ENCODE measurements around the gene COPZ2. TPM values are rescaled to one million over a fixed set of nuclear protein-coding genes. Genes with fewer than 3 reads are reported as not detected.

The COPZ2 gene
- total RNA-seq, 1 experiment from 2014 or later = not detected

DNA sequence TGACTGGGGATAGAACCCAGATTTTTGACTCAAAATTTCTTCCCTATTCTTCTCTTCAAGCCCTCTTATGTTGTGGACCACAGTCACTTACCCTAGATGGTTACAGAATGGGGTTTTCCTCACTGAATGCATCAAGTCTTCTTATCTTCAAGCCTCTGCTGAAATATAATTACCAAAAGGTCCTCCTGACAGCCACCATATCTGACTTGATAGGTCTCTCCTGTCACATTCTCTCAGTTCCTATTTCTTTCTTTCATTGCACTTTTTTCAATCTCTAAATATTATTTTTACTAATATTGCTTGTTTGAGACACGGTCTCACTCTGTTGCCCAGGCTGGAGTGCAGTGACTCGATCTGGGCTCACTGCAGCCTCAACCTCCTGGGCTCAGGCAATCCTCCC is 1.1 kb upstream of the COPZ2 start (continued):
- TF ChIP-seq TCF7L2 (IDR thresholded peaks at IDR 0.05; ENCODE audit: borderline replicate concordance, extremely low read depth, insufficient read depth, insufficient read length) = no peak
- no peak for TF ChIP-seq ZFX (IDR thresholded peaks at IDR 0.05)

DNA sequence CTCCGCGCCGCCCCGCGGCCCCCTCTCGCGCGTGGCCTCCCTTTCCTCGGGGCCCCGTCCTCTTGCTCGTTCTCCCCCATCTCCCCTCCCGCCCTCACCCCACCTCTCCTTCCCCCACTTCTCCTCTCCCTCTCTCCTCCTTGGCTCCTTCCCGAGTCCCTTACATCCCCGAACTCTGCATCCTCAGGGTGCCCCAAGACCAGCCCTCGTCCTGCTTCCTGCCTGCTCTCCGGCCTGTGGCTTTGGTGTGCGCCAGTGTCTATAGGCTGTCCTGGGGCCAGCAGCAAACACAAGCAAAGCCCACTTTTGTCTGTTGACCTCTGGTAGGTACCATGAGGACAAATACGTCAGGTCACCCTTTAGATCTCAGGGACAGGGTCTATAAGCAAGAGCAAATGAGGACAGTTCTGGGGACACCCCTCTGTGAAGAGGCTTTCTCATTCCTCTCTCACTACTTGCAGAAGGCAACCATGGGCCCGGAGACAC is 284 bp upstream of the COPZ2 start:
- Histone ChIP-seq H3K4me3 (replicated peaks in 1 of 2; ENCODE audit: low read depth in 1 of 2, low read length in 2 of 2) (no peak overlapping the region), H3K9me2 (ENCODE audit: insufficient read depth) (no peaks in the 10 kb centered on the region), H3K27me3 (ENCODE audit: insufficient read depth, low read length) (no peaks in the 10 kb centered on the region), H3K4me1 (ENCODE audit: control insufficient read depth in 1 of 2, insufficient read depth in 2 of 2, low read length in 2 of 2) (no peaks in the 10 kb centered on the region), H3K9ac (ENCODE audit: low read length) (no peak overlapping the region), H3K27ac (ENCODE audit: low read depth, low read length) (no peak overlapping the region), H2AFZ (ENCODE audit: low read depth, low read length, poor library complexity, severe bottlenecking) (no peak overlapping the region), H3K9me3 (ENCODE audit: control insufficient read depth in 1 of 2, insufficient read depth in 1 of 2, low read depth in 1 of 2, low read length in 2 of 2) (no peaks in the 10 kb centered on the region), H3K4me2 (ENCODE audit: low read length) (no peak overlapping the region), H4K20me1 (ENCODE audit: insufficient read depth) (no peaks in the 10 kb centered on the region), H3K36me3 (ENCODE audit: control insufficient read depth in 1 of 2, insufficient read depth in 2 of 2, low read length in 2 of 2) (no peaks in the 10 kb centered on the region), H3K79me2 (ENCODE audit: insufficient read depth, low read length) (no peaks in the 10 kb centered on the region)
- no peak for ATAC-seq
- intact Hi-C loops (cut with micrococcal nuclease) = no loop called here
- TF ChIP-seq CEBPB (IDR thresholded peaks at IDR 0.05; ENCODE audit: low read depth) = no peak
- TF ChIP-seq ZNF274 (IDR thresholded peaks at IDR 0.05; ENCODE audit: low read depth, low read length) = no peak
- no peak for TF ChIP-seq EZH2phosphoT487 (IDR thresholded peaks at IDR 0.05; ENCODE audit: borderline replicate concordance)
- TF ChIP-seq, protein P1, sequence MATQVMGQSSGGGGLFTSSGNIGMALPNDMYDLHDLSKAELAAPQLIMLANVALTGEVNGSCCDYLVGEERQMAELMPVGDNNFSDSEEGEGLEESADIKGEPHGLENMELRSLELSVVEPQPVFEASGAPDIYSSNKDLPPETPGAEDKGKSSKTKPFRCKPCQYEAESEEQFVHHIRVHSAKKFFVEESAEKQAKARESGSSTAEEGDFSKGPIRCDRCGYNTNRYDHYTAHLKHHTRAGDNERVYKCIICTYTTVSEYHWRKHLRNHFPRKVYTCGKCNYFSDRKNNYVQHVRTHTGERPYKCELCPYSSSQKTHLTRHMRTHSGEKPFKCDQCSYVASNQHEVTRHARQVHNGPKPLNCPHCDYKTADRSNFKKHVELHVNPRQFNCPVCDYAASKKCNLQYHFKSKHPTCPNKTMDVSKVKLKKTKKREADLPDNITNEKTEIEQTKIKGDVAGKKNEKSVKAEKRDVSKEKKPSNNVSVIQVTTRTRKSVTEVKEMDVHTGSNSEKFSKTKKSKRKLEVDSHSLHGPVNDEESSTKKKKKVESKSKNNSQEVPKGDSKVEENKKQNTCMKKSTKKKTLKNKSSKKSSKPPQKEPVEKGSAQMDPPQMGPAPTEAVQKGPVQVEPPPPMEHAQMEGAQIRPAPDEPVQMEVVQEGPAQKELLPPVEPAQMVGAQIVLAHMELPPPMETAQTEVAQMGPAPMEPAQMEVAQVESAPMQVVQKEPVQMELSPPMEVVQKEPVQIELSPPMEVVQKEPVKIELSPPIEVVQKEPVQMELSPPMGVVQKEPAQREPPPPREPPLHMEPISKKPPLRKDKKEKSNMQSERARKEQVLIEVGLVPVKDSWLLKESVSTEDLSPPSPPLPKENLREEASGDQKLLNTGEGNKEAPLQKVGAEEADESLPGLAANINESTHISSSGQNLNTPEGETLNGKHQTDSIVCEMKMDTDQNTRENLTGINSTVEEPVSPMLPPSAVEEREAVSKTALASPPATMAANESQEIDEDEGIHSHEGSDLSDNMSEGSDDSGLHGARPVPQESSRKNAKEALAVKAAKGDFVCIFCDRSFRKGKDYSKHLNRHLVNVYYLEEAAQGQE (IDR thresholded peaks at IDR 0.05; ENCODE audit: low read depth) = no peak
- no peak for TF ChIP-seq TCF7L2 (IDR thresholded peaks at IDR 0.05; ENCODE audit: borderline replicate concordance, extremely low read depth, insufficient read depth, insufficient read length)
- TF ChIP-seq SRF (IDR thresholded peaks at IDR 0.05; ENCODE audit: low read depth) = no peak
- TF ChIP-seq, protein P2, sequence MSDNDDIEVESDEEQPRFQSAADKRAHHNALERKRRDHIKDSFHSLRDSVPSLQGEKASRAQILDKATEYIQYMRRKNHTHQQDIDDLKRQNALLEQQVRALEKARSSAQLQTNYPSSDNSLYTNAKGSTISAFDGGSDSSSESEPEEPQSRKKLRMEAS (IDR thresholded peaks at IDR 0.05) = no peak
- TF ChIP-seq FOSL1 (IDR thresholded peaks at IDR 0.05; ENCODE audit: low read depth) = no peak
- no peak for TF ChIP-seq ZFX (IDR thresholded peaks at IDR 0.05)
- TF ChIP-seq POLR2AphosphoS5 (IDR thresholded peaks at IDR 0.05; ENCODE audit: low read depth, low read length) = no peak
- TF ChIP-seq JUND (IDR thresholded peaks at IDR 0.05) = no peak
- no peak for TF ChIP-seq POLR2A (IDR thresholded peaks at IDR 0.05; ENCODE audit: borderline replicate concordance, extremely low read depth, insufficient read depth, insufficient read length)
- TF ChIP-seq, protein P3, sequence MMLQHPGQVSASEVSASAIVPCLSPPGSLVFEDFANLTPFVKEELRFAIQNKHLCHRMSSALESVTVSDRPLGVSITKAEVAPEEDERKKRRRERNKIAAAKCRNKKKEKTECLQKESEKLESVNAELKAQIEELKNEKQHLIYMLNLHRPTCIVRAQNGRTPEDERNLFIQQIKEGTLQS (IDR thresholded peaks at IDR 0.05) = no peak
- TF ChIP-seq, protein P4, sequence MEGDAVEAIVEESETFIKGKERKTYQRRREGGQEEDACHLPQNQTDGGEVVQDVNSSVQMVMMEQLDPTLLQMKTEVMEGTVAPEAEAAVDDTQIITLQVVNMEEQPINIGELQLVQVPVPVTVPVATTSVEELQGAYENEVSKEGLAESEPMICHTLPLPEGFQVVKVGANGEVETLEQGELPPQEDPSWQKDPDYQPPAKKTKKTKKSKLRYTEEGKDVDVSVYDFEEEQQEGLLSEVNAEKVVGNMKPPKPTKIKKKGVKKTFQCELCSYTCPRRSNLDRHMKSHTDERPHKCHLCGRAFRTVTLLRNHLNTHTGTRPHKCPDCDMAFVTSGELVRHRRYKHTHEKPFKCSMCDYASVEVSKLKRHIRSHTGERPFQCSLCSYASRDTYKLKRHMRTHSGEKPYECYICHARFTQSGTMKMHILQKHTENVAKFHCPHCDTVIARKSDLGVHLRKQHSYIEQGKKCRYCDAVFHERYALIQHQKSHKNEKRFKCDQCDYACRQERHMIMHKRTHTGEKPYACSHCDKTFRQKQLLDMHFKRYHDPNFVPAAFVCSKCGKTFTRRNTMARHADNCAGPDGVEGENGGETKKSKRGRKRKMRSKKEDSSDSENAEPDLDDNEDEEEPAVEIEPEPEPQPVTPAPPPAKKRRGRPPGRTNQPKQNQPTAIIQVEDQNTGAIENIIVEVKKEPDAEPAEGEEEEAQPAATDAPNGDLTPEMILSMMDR (IDR thresholded peaks at IDR 0.05 in 2 of 3, conservative IDR thresholded peaks at IDR 0.05 in 1 of 3; ENCODE audit: borderline replicate concordance in 1 of 3, insufficient read depth in 1 of 3, low read depth in 2 of 3, low read length in 2 of 3) = no peak
- no peak for TF ChIP-seq SIN3A (IDR thresholded peaks at IDR 0.05; ENCODE audit: low read depth)
- no peak for TF ChIP-seq SP1 (IDR thresholded peaks at IDR 0.05; ENCODE audit: low read depth)
- no peak for TF ChIP-seq RAD21 (IDR thresholded peaks at IDR 0.05; ENCODE audit: low read depth)
- TF ChIP-seq CBX3 (IDR thresholded peaks at IDR 0.05; ENCODE audit: low read depth) = no peak
- TF ChIP-seq YY1 (IDR thresholded peaks at IDR 0.05; ENCODE audit: extremely low read depth, insufficient replicate concordance, low read depth, low read length) = no peak
- no peak for TF ChIP-seq EGR1 (IDR thresholded peaks at IDR 0.05; ENCODE audit: low read depth)
- POLR2A ChIA-PET = no interaction called here
- no TSS peak for BruUV-seq (replicated peaks)
- DNase-seq (ENCODE audit: low read depth, low spot score) = no peak
- CTCF ChIA-PET = no interaction called here
- RAD21 ChIA-PET (ENCODE audit: low non-redundant PET in 1 of 2, low total read pairs in 2 of 2, uncharacterized antibody in 2 of 2, unreplicated experiment in 2 of 2) = no interaction called here

Measured in HCT116 (cell line).